K562 (cell line): ENCODE measurements around the gene P2RY8. TPM values are rescaled to one million over a fixed set of nuclear protein-coding genes. Genes with fewer than 3 reads are reported as not detected.

Experiments used
- ATAC-seq: fragments of 200-7000 bp; cut with Tn5 transposase; 3 replicates; pipeline ENCODE4 v1.9.1; 2020; ENCODE audit warnings: moderate library complexity
- BruUV-seq: library from RNA; stranded (reverse); fragments of 400-500 nt; replicated peaks from 2 replicates; lab custom pipeline; 2021; lab: Mats Ljungman, UMichigan
- CTCF ChIA-PET: fragments of 300-600 bp; formaldehyde crosslinking; extraction: SDS; loops from one replicate; lab custom pipeline; 2021; ENCODE audit warnings: low intra/inter-chr PET ratio; lab: Yijun Ruan, JAX
- POLR2A ChIA-PET: fragments of 300-600, 350-650 bp; sonication (Branson Sonifier 250); formaldehyde crosslinking; extraction: SDS; loops from one replicate; lab custom pipeline; 2021; ENCODE audit warnings: antibody characterized with exemption, inconsistent platforms; lab: Yijun Ruan, JAX
- DNase-seq, 4 experiments: peaks; one replicate each; pipeline versions ENCODE4 v3.0.0 to v3.0.0-alpha.2; 2011 to 2018; ENCODE audit warnings: low spot score in 3 of 4, mixed read lengths in 3 of 4; ENCODE audit errors: extremely low read depth in 1 of 4
- FAIRE-seq: peaks from 2 replicates; lab custom pipeline; 2011; peaks lifted over from hg19 to GRCh38; lab: Jason Lieb, UNC
- H2AFZ ChIP-seq: 2 replicates; pipeline ENCODE4 v1.6.0; 2011; ENCODE audit warnings: low read depth, low read length, control low read depth, inconsistent platforms
- H3K27ac ChIP-seq: fragments of 200-600 bp; 3 replicates; pipeline ENCODE4 v1.8.0; 2011; ENCODE audit warnings: low read depth, mild to moderate bottlenecking, control low read depth, inconsistent platforms, low read length, moderate library complexity, mixed read lengths; ENCODE audit errors: extremely low read depth
- H3K27me3 ChIP-seq, 2 experiments: fragments of 300-600 bp in 1 of 2; 2 replicates in 1 of 2; 3 replicates in 1 of 2; pipeline versions ENCODE4 v1.6.0 to v1.8.0; 2011; ENCODE audit warnings: inconsistent platforms in 2 of 2, low read length in 2 of 2, mild to moderate bottlenecking in 1 of 2, mixed read lengths in 1 of 2, moderate library complexity in 1 of 2; ENCODE audit not compliant: control insufficient read depth in 2 of 2, insufficient read depth in 2 of 2
- H3K36me3 ChIP-seq: fragments of 300-600 bp; 3 replicates; pipeline ENCODE4 v1.8.0; 2011; ENCODE audit warnings: mild to moderate bottlenecking, low read length, inconsistent platforms; ENCODE audit not compliant: control insufficient read depth, insufficient read depth
- H3K4me1 ChIP-seq, 2 experiments: fragments of 200-600 bp in 1 of 2; replicated peaks in 1 of 2; 2 replicates in 1 of 2; 3 replicates in 1 of 2; pipeline versions ENCODE4 v1.5.1 to v1.8.0; 2011; ENCODE audit warnings: inconsistent platforms in 2 of 2, low read length in 2 of 2, mild to moderate bottlenecking in 1 of 2, mixed read lengths in 1 of 2, moderate library complexity in 1 of 2; ENCODE audit not compliant: control insufficient read depth in 2 of 2, insufficient read depth in 2 of 2
- H3K4me2 ChIP-seq: 2 replicates; pipeline ENCODE4 v1.6.1; 2011; ENCODE audit warnings: low read length, control low read depth, inconsistent platforms, mixed read lengths; ENCODE audit not compliant: insufficient read depth
- H3K4me3 ChIP-seq: fragments of 200-600 bp; sonication (generic), shearing (Covaris generic); 2 replicates; pipeline ENCODE4 v1.5.1; 2016; ENCODE audit warnings: control low read depth, inconsistent platforms
- H3K79me2 ChIP-seq: fragments of 200-600 bp; 3 replicates; pipeline ENCODE4 v1.8.0; 2011; ENCODE audit warnings: low read length, inconsistent platforms; ENCODE audit not compliant: control insufficient read depth, insufficient read depth
- H3K9ac ChIP-seq, 2 experiments: 2 replicates each; pipeline versions ENCODE4 v1.6.0 to v1.6.1; 2011; ENCODE audit warnings: low read depth in 2 of 2, low read length in 2 of 2, control low read depth in 1 of 2, inconsistent platforms in 1 of 2, mild to moderate bottlenecking in 1 of 2, mixed read lengths in 1 of 2; ENCODE audit not compliant: insufficient read depth in 1 of 2
- H3K9me1 ChIP-seq: one replicate; pipeline ENCODE4 v1.6.0; 2011; ENCODE audit warnings: inconsistent platforms, mild to moderate bottlenecking, low read length, moderate library complexity; ENCODE audit not compliant: control insufficient read depth, insufficient read depth
- H3K9me3 ChIP-seq: replicated peaks from 2 replicates; pipeline ENCODE4 v1.5.1; 2011; ENCODE audit warnings: low read depth, low read length, inconsistent platforms; ENCODE audit not compliant: control insufficient read depth, insufficient read depth
- H4K20me1 ChIP-seq: replicated peaks from 2 replicates; pipeline ENCODE4 v1.6.1; 2011; ENCODE audit warnings: low read length, inconsistent platforms, mixed read lengths; ENCODE audit not compliant: control insufficient read depth, insufficient read depth
- ATF7 ChIP-seq: fragments of 450-650 bp; IDR thresholded peaks from 2 replicates; pipeline ENCODE4 v1.7.1; 2014; ENCODE audit warnings: mild to moderate bottlenecking, moderate library complexity
- BMI1 ChIP-seq: fragments of 150-350 bp; IDR thresholded peaks from 2 replicates; pipeline ENCODE4 v1.6.1; 2014; ENCODE audit warnings: low read length
- DACH1 ChIP-seq: fragments of 450-650 bp; IDR thresholded peaks from 2 replicates; pipeline ENCODE4 v1.6.1; 2018; ENCODE audit not compliant: partially characterized antibody
- DMBX1 ChIP-seq: fragments of 250-450 bp; sonication (Bioruptor Pico); IDR thresholded peaks from 2 replicates; pipeline ENCODE4 v1.8.0; 2022; ENCODE audit warnings: inconsistent platforms, mild to moderate bottlenecking, moderate library complexity, borderline replicate concordance
- HNRNPH1 ChIP-seq: fragments of 200-400 bp; formaldehyde crosslinking; optimal IDR thresholded peaks from 2 replicates; pipeline ENCODE3; 2017; ENCODE audit warnings: low read depth, mild to moderate bottlenecking, low read length, moderate library complexity
- HNRNPUL1 ChIP-seq: fragments of 200-400 bp; formaldehyde crosslinking; IDR thresholded peaks from 2 replicates; pipeline ENCODE4 v1.6.1; 2017; ENCODE audit warnings: low read length
- KLF16 ChIP-seq: IDR thresholded peaks from 2 replicates; pipeline ENCODE4 v1.6.1; 2016; ENCODE audit warnings: antibody characterized with exemption
- POLR3A ChIP-seq: IDR thresholded peaks from 2 replicates; pipeline ENCODE4 v1.6.1; 2011; ENCODE audit warnings: borderline replicate concordance, mild to moderate bottlenecking, moderate library complexity; ENCODE audit not compliant: insufficient read length, insufficient read depth; ENCODE audit errors: extremely low read depth
- PTTG1 ChIP-seq: fragments of 450-650 bp; IDR thresholded peaks from 2 replicates; pipeline ENCODE4 v1.6.1; 2016; ENCODE audit warnings: low read depth, mild to moderate bottlenecking, missing genetic modification characterization, missing compliant biosample characterization
- RFX5 ChIP-seq: IDR thresholded peaks from 2 replicates; pipeline ENCODE4 v1.6.1; 2011; ENCODE audit warnings: low read depth, mild to moderate bottlenecking, improper control_type of control experiment, low read length
- SRSF3 ChIP-seq: fragments of 200-400 bp; formaldehyde crosslinking; IDR thresholded peaks from 2 replicates; pipeline ENCODE4 v1.6.1; 2016; ENCODE audit warnings: mild to moderate bottlenecking, low read length, moderate library complexity; ENCODE audit not compliant: insufficient read depth
- U2AF2 ChIP-seq: fragments of 200-400 bp; formaldehyde crosslinking; optimal IDR thresholded peaks from 2 replicates; pipeline ENCODE3; 2017; ENCODE audit warnings: low read depth, mild to moderate bottlenecking, low read length
- ZKSCAN8 ChIP-seq: fragments of 200-800 bp; sonication (Bioruptor generic); IDR thresholded peaks from 2 replicates; pipeline ENCODE4 v1.6.1; 2016; ENCODE audit warnings: missing genetic modification characterization, missing compliant biosample characterization
- ZNF282 ChIP-seq: sonication (generic); formaldehyde crosslinking; IDR thresholded peaks from 2 replicates; pipeline ENCODE4 v1.8.1; 2023; ENCODE audit warnings: missing genetic modification reagents
- ZNF324 ChIP-seq: fragments of 250-450 bp; sonication (Bioruptor Pico); IDR thresholded peaks from 2 replicates; pipeline ENCODE4 v1.4.0; 2020; ENCODE audit warnings: mild to moderate bottlenecking
- WGBS: fragments of 100-300 bp; shearing (Covaris generic); methylation state at CpG from one replicate; pipeline ENCODE4 v1.1.6; 2016; ENCODE audit warnings: low coverage, mixed read lengths; ENCODE audit not compliant: insufficient coverage; ENCODE audit errors: missing lambda C conversion rate; 5-methylcytosine and 5-hydroxymethylcytosine counted together
- in situ Hi-C: fragments of 300-500 bp; cut with MboI; formaldehyde crosslinking; loops from 4 replicates; pipeline ENCODE4 v1.15.0; 2018; ENCODE audit warnings: inconsistent platforms, mixed read lengths
- intact Hi-C: fragments of 100-400 bp; cut with micrococcal nuclease; formaldehyde crosslinking; loops from 2 replicates; pipeline ENCODE4 v1.14.2; 2022
- polyA plus RNA-seq, 8 experiments: library from polyadenylated mRNA; depleted of rRNA in 4 of 8; stranded (reverse) in 5 of 8; unstranded in 3 of 8; fragments of >200 nt; fragmentation: Nextera tagmentation in 2 of 8; fragmentation: Illumina TruSeq in 1 of 8; extraction: Ambion mirVana in 2 of 8; extraction: Trizol in 1 of 8; gene quantifications; 2 replicates each; pipeline versions ENCODE4 v1.2.1 to v1.2.3, GENCODE V29; 2011 to 2014; ENCODE audit warnings: inconsistent platforms in 1 of 8, missing spikeins in 1 of 8
- total RNA-seq, 7 experiments: library from RNA; depleted of rRNA in 6 of 7; stranded (reverse); fragments of >200 nt in 6 of 7; fragmentation: Illumina TruSeq in 2 of 7; extraction: Trizol in 2 of 7; gene quantifications; 2 replicates each; pipeline versions ENCODE4 v1.2.1 to v1.2.3, GENCODE V29; 2011 to 2021; ENCODE audit warnings: low replicate concordance in 1 of 7
- TF ChIP-seq, protein P1 (sequence below): sonication (generic); formaldehyde crosslinking; IDR thresholded peaks from 2 replicates; pipeline ENCODE4 v1.8.0; 2022; ENCODE audit warnings: missing genetic modification reagents, mild to moderate bottlenecking, borderline replicate concordance
- TF ChIP-seq, protein P2 (sequence below): sonication (generic); formaldehyde crosslinking; IDR thresholded peaks from 2 replicates; pipeline ENCODE4 v1.8.0; 2022; ENCODE audit warnings: mild to moderate bottlenecking, low read depth, missing genetic modification reagents
- TF ChIP-seq, protein P3 (sequence below), 2 experiments: IDR thresholded peaks; 2 replicates each; pipeline ENCODE4 v1.6.1; 2012; ENCODE audit warnings: improper control_type of control experiment in 2 of 2, low read depth in 2 of 2, low read length in 2 of 2, borderline replicate concordance in 1 of 2

The P2RY8 gene
- total and polyA plus RNA-seq, 9 of the 15 experiments (the other 6 are each of a cell fraction or from before 2014, with no cell fraction given): 0.04 to 0.69 (median 0.08) TPM; not detected in 3

DNA sequence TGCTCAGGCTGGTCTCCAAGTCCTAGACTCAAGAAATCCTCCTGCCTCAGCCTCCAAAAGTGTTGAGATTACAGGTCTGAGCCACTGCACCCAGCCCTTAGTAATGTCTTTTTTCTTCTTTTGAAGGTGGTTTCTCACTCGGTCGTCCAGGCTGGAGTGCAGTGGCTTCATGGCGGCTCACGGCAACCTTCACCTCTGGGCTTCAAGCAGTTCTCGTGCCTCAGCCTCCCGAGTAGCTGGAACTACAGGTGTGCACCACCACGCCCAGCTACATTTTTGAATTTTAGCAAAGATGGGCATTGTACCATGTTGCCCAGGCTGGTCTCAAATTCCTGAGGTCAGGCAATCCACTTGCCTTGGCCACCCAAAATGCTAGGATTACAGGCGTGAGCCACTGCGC is 52.0 kb downstream of the P2RY8 start:
- no peak overlapping the region for H3K9ac ChIP-seq
- no peaks in the 10 kb centered on the region for H3K79me2 ChIP-seq
- H3K4me3 ChIP-seq: no peak overlapping the region
- no peak overlapping the region for H2AFZ ChIP-seq
- H3K4me2 ChIP-seq: no peak overlapping the region
- H3K4me1 ChIP-seq: peaks cover 12 to 15% of the 10 kb centered on the region in 2 experiments
- POLR2A ChIA-PET: no interaction called here
- no peak for TF ChIP-seq SRSF3
- TF ChIP-seq ATF7: no peak
- TF ChIP-seq POLR3A: no peak
- TF ChIP-seq BMI1: no peak
- no peak for TF ChIP-seq U2AF2
- TF ChIP-seq PTTG1 (tag): no peak
- no peak for TF ChIP-seq ZNF282 (CRISPR knock-in tag)
- TF ChIP-seq HNRNPUL1: no peak
- TF ChIP-seq RFX5: no peak
- no peak for TF ChIP-seq ZKSCAN8
- TF ChIP-seq, protein P1, sequence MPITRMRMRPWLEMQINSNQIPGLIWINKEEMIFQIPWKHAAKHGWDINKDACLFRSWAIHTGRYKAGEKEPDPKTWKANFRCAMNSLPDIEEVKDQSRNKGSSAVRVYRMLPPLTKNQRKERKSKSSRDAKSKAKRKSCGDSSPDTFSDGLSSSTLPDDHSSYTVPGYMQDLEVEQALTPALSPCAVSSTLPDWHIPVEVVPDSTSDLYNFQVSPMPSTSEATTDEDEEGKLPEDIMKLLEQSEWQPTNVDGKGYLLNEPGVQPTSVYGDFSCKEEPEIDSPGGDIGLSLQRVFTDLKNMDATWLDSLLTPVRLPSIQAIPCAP (CRISPR knock-in tag): no peak
- no peak for TF ChIP-seq DMBX1 (CRISPR knock-in tag)
- TF ChIP-seq KLF16: no peak
- no peak for TF ChIP-seq ZNF324 (CRISPR knock-in tag)
- no peak for TF ChIP-seq HNRNPH1
- TF ChIP-seq, protein P2, sequence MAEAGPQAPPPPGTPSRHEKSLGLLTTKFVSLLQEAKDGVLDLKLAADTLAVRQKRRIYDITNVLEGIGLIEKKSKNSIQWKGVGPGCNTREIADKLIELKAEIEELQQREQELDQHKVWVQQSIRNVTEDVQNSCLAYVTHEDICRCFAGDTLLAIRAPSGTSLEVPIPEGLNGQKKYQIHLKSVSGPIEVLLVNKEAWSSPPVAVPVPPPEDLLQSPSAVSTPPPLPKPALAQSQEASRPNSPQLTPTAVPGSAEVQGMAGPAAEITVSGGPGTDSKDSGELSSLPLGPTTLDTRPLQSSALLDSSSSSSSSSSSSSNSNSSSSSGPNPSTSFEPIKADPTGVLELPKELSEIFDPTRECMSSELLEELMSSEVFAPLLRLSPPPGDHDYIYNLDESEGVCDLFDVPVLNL (CRISPR knock-in tag): no peak
- TF ChIP-seq, protein P3, sequence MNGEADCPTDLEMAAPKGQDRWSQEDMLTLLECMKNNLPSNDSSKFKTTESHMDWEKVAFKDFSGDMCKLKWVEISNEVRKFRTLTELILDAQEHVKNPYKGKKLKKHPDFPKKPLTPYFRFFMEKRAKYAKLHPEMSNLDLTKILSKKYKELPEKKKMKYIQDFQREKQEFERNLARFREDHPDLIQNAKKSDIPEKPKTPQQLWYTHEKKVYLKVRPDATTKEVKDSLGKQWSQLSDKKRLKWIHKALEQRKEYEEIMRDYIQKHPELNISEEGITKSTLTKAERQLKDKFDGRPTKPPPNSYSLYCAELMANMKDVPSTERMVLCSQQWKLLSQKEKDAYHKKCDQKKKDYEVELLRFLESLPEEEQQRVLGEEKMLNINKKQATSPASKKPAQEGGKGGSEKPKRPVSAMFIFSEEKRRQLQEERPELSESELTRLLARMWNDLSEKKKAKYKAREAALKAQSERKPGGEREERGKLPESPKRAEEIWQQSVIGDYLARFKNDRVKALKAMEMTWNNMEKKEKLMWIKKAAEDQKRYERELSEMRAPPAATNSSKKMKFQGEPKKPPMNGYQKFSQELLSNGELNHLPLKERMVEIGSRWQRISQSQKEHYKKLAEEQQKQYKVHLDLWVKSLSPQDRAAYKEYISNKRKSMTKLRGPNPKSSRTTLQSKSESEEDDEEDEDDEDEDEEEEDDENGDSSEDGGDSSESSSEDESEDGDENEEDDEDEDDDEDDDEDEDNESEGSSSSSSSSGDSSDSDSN (IDR thresholded peaks at IDR 0.05; ENCODE audit: borderline replicate concordance in 1 of 2, low read depth in 2 of 2, low read length in 2 of 2): no peak
- TF ChIP-seq DACH1: no peak
- H3K27me3 ChIP-seq: no peaks in the 10 kb centered on the region
- intact Hi-C loops: no loop called here
- WGBS: 100% methylated on average over 3 of the region's 9 CpGs
- CTCF ChIA-PET: no interaction called here
- no peaks in the 10 kb centered on the region for H4K20me1 ChIP-seq
- H3K9me1 ChIP-seq: no peaks in the 10 kb centered on the region
- FAIRE-seq (no peak), DNase-seq (no peak), ATAC-seq (no peak)
- H3K36me3 ChIP-seq: no peaks in the 10 kb centered on the region
- no TSS peak for BruUV-seq
- in situ Hi-C loops: no loop called here
- 0 out of 2 replicates have a peak, but pooled peaks cover 2% of the 10 kb centered on the region for H3K9me3 ChIP-seq
- H3K27ac ChIP-seq: no peak overlapping the region
